Epidermal melanocyte (primary cell): ENCODE measurements around the gene LDLRAD3.

ENCODE experiments used
- DNase-seq: peaks from one replicate; pipeline ENCODE4 v3.0.0; 2011; ENCODE audit warnings: low spot score; ENCODE audit not compliant: insufficient read length

The LDLRAD3 gene

DNA sequence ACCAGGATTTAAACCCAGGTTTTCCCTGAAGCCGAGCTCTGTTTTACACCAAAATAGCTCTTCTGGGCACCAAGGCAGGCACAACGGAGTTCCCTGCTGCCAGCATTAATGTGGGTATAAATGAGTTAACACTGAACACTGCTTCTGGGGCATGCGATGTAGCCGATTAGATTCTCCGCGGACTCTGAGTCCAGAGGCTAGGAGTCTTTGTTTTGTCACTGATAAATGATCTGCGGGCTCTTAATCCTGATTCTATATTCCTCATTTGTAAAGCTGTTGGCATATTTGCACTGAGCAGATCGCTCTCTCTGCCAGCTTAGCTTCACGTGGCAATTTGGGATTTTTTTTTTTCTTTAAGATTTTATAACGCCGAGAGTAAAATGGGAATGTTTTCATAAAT lies 16.8 kb upstream of the LDLRAD3 start:
- DNase-seq: no peak

DNA sequence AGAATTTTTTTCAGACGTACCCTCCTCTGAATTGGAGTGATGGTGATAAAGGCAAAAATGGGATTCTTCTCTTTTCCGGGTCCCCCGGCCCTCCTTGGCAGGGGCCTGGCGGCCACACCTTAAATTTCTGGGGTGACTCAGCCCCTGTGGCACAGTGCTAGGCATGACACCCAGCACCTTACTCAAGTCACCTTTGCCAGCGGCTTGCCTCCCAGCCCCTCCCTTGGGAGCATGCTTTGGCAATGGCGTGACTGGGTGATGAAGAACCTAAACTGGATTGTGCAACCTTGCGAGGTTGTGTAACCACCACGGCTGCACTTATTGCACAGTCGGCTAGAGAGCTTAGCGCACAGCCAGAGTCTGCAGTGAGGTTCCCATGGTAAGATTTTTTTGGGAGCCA lies 16.2 kb upstream of the LDLRAD3 start:
- no peak for DNase-seq

DNA sequence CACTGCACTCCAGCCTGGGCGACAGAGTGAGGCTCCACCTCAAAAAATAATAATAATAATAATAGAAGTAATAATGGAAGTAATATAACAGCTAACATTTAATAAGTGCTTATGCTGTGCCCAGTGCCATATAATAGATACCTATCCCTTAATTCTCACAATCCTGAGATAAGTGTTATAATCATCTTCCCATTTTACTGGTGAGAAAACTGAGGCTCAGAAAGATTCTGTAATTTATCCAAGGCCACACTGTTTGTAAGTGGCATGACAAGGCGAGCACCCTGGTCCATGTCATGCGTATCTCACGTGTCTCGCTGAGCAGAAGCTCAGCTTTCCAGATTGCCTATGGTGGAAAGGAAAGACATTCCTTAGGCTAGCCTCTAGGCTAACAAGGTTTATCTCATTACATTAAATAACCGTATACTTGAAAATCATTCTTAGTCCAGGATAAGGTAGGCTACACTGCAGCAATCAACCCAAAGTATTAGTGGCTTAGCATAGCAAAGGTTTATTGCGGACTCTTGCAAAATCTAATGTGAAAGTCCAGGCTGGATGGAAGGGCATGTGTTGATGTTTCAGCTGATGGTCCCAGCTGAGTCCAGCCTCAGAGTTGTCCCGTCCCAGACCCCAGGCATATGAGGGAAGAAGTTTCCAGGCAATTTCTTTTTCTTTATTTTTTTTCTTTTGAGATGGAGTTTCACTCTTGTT lies 15.0 kb upstream of the LDLRAD3 start:
- DNase-seq: no peak

DNA sequence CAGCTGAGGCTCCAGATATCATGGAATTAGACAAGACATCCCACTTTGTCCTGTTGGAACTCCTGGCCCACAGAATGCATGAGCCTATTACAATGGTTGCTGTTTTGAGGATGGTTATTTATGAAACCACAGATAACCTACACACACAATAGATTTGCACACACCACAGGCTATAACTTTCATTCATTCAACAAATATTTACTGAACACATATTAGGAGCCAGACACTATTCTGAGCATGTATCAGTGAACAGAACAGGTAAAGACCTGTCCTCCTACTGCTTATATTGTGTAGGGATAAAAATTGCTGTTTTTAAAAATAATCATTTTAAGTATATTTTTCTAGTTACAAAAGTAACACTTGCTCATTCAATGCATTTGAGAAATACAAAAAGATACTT lies 13.4 kb upstream of the LDLRAD3 start:
- no peak for DNase-seq

DNA sequence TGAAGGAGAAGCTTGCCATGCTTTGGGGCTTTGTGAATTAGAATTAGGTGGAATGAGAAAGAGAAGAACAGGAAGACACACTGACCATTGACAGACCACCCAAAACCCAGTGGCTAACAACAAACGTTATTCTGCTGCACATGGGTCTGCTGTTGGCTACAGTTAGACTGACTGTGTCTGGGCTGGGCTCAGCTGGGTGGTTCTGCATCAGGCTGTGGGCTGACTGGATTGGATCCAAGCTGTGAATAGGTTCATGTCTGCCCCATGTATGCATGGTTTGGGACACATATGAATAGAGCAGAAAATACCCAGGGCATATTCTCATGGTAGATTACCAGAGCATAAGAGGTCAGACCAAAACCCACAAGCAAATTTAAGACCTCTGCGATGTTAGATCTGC lies 11.7 kb upstream of the LDLRAD3 start:
- DNase-seq: no peak

DNA sequence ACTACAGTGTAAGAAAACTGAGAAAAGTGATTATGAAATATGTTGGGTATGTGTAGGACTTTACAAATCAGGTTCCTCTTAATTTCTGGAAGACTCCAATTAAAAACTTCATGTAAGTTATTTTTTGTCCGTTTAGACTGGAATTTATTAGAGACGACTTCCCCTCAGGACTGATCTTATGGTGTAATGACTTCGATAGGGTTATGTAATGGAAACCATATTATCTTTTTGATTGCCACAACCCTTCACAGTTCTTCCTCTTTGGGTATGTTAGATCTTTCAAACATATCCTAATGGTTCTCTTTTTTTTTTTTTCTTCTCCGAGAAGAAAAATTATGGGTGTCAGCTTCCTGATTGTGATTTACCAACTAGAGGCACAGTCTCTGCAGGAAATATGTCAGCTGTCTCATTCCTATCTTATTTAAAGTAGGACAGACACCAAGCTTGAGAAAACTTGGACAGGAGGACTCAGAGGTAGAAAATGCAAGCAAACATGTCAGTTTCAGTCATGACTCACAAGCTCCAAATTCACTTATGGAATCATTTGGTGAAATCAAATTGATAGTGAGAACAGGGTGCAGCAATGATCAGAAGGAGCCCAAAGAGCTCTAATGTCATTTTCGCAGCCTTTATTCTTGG lies 11.1 kb upstream of the LDLRAD3 start:
- no peak for DNase-seq

DNA sequence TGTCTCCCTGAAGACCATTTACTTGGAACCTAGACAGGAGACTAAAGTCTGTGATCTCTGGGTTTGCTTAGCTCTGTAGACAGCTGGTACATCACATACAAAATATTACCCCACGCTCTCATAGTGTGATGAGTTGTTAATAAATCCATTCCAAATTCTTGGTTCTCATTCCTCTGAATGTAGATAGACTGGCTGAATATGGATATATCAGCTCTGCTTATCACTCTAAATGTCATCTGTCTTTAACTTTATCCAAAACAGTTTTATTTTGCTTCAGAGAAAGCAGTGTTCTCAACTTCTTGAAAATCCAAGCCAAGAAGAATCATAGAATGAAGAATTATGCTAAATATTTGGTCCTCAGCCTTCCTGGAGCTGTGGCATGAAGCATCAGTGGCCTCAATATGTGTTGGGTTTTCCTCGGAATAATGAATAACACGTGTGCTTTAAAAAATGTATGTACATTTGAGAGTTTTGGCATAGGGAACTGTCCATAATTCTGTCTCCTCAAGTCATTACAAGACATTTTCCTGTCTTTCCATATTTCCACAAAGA lies 10.5 kb upstream of the LDLRAD3 start:
- DNase-seq: no peak

DNA sequence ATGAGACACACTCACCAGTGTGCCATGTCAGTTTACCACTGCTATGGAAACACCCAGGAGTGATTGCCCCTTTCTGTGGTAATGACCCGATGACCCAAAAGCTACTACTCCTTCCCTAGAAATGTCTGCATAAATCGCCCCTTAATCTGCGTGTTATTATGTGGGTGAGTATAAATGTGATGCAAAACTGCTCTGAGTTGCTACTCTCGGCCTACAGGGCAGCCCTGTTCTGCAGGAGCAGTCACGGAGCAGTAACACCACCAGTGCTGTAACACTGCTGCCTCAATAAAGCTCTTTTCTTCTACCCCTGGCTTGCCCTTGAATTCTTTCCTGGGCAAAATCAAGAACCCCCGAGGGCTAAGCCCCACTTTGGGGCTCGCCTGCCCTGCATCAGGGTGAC lies 9.6 kb upstream of the LDLRAD3 start:
- no peak for DNase-seq

DNA sequence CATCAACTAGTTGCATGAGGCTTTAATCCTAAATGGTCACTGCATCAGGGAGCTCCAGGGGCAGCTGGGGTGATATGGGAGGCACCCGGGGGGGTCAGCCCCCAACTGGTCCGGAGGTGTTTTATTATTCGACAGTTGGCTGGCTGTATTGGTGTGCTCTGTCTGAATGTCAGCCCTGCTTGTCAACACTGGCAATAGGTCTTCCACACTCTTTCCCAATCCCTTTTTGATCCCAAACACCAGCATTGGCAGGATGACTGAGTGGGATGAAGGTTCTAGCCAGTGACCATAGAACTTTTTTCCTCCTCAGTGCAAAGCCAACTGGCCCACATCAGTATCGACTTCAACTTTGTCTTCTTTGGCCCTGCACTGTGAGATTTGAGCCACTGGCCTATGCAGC lies 8.9 kb upstream of the LDLRAD3 start:
- no peak for DNase-seq

DNA sequence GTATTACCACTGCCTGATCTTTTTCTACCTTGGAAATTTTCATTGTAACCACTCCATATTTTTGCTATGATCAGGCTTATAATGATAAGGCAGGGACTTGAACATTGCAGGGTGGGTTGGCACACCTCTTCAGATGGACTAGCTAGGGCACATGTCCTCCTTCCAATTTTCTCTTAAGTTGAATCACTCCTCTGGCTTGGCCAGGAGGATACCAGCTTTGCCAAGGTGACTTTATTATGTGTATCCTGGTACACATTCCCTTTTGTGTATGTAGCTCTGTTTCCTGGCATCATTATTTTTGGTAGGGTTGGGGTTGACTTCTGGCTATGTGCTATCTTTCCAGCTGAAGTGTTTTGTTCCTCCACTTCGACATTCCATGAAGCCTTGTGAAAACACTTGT lies 8.5 kb upstream of the LDLRAD3 start:
- no peak for DNase-seq

DNA sequence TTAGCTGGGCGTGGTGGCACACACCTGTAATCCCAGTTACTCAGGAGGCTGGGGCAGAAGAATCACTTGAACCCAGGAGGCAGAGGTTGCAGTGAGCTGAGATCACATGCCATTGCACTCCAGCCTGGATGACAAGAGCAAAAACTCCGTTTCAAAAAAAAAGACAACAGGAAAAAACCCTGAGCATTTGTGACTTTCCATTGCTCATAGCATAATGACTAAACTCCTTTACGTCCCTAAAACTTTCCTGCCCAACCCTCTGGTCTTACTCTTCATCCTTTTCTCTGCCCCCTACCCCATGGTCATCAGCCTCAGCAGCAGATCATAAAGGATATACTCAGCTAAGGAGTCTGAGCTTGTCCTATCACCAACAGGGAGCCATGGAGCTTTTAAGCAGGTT lies 6.8 kb upstream of the LDLRAD3 start:
- DNase-seq: no peak

DNA sequence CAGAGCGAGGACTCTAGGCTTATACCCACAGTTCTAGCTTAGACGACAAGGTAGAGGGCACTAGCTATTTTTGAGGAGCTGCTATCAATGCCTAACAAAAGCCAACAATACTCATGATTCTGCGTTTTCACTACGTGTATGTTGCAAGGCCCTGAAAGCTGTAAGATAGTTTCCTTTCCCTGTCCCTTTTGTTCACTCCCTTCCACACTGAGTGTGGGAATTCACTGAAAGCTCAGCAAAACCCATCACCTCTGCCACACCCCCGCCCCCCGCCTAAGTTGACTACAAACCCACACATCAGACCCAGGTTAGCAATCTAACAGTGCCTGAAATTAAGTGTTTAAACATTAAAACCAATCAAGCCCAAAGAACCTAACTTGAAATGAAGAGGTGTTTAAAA lies 6.2 kb upstream of the LDLRAD3 start:
- DNase-seq: no peak

DNA sequence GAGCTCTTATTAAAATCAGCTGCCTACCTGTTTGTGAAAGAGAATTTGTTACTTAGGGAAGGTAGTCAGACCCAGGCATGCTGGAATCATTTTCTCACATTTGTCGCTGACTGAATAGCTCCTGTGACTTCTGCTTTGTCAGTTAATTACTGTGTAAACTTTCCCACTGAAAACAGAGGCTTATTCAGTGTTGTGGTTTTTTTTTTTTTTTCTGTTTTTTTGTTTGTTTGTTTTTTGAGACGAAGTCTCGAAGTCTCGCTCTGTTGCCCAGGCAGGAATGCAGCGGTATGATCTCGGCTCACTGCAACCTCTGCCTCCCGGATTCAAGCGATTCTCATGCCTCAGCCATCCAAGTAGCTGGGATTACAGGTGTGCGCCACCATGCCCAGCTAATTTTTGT lies 5.6 kb upstream of the LDLRAD3 start:
- DNase-seq: no peak

DNA sequence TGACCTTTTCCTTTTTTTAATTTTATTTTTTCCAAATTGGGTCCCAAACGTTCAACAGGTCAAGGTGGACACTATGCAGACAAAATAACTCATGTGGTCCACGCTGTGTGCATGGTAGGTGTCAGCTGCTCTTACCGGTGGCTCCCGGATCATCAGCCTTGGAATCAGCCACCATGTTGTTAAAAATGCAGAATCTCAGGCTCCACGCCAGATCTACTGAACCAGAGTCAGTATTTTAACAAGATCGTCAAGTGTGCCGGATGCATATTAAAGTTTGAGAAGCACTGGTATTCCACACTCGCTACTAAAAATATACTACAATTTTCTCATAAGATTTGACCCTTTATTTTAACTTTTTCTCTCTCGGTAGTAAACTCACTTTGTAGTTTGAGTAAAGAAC lies 553 bp upstream of the LDLRAD3 start:
- no peak for DNase-seq

DNA sequence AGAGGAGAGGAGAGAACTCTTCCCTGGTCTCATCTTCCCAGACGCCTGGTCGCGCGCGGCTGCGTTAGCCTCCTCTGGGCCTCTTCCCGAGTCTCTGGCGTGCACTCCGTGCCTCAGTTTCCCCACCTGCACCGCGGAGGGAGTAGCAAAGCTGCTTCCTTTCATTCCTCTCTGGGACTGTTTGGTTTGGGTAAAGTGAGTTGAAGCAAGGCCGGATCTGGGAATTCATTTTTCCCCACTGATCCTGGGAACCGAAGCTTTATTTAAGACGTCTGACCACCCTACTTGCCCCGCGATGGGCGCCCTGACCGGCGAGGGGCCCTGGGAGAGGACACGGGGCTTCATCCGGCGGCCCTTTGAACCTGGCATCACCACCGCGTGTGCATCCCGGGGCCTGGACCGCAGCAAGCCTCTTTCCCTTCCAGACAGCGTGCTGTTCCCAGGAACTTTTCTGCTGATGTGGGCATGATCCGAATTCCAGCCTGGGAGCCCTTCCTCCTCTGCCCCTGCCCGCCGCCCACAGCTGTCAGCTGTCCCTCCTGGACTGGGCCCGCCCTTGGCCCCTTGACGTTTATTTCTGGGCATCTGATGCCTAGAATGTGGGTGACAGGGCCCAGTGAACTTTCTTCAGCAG lies 758 bp downstream of the LDLRAD3 start:
- no peak for DNase-seq

DNA sequence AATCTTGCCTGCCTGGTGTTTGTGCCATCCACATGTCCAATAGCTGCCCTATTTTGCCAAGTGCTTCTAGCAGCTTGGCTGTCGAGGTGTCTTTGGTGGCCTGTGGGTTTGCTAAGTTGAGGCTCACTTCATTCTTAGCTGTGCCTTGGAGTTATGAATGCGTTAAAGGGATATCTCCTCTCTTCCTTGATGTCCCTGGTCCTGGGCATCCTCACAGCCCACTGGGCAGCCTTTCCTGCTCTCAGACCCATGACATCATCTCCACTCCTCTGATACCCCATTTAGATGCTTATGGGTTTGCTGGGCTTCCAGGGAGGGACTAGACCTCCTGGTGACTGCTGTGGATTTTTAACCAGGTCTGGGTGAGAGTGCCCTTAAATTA lies 1.3 kb downstream of the LDLRAD3 start:
- no peak for DNase-seq

DNA sequence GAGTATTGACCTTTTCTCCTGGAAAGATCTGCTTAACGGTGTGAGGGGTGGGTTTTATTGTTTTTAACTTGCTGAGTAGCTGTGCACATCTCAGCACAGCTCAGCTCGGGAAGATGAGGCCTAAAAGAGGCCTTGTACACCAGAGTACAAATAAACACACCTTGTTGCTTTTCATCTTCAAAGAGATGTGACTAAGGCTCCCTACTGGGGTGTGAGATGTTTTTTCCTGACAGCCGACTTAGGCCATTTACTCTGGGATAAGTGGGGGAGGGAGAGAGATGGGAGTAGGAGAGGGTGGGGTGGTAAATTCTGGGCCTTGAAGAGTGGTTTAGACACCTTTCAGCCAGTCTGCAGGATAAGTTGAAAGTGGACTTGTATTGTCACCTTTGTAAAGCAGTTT lies 2.9 kb downstream of the LDLRAD3 start:
- no peak for DNase-seq

DNA sequence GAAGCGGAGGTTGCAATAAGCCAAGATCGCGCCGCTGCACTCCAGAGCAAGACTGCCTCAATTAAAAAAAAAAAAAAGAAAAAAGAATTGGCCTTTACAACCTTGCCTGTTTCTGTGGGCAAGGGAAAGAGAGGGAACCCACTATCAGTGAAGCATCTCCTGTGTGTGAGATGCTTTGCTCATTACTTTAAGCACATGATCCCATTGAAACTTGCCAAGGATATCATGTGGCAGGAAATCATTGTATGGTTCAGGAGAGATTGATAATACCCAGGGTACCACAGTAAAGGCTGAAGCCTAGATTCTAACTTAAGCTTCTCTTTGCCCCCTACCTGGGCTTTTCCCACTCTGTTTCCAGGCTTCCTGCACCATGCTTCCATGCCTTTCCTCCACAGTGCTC lies 3.6 kb downstream of the LDLRAD3 start:
- no peak for DNase-seq

DNA sequence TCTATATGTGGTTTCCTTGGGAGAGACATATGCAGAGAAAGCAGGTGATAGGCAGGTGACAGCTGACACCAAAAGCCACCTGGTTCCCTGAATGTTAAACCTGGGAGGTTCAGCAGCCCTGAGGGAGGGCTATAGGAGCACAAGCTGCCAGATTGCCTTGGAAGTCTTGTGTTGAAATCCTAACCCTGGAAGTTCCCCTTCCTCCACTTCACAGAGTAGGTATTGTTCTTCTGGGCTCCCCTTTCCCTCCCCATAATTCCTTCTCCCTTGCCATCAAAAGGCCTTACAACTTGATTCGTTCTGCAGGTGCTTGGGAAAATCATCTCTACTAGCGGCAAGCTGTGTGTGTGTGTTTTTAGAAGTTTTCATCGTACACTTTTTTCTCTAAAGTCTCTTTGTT lies 5.4 kb downstream of the LDLRAD3 start:
- DNase-seq: no peak

DNA sequence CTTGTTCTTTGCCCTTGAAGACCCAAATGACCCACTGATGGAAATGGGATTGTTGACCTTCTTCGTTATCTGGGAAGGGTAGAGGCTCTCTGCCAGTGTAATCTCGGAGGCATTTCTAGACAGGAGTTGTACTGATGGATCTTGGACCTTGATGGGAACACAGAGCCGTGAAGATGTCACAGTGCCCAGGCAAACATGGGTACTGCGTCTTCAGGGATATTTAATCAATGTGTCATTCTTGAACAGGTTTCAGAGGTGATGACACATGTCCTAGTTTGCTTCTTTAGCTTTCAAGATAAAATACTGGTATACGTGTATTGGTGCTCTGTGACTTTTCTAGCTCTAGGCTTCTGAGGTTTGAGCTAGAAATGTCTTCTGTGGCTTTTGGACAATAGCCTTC lies 6.2 kb downstream of the LDLRAD3 start:
- no peak for DNase-seq

DNA sequence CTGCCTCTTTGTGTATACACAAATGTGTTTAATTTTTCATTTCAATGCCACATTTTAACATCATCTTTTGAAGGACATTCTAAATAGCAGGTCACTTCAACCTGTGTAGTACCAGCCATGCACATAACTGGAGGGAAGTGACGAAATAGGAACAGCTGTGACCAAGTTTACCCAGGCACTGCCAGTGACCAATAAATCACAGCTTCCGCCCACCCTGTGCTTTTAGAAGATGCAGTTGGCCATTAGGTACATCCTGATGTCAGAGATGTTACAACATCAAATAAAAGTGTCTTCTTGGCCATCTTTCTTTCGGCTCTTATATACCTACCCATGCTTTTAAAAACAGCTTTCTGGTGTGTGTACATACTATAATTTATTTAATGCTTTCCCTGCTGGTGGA lies 7.8 kb downstream of the LDLRAD3 start:
- DNase-seq: no peak

DNA sequence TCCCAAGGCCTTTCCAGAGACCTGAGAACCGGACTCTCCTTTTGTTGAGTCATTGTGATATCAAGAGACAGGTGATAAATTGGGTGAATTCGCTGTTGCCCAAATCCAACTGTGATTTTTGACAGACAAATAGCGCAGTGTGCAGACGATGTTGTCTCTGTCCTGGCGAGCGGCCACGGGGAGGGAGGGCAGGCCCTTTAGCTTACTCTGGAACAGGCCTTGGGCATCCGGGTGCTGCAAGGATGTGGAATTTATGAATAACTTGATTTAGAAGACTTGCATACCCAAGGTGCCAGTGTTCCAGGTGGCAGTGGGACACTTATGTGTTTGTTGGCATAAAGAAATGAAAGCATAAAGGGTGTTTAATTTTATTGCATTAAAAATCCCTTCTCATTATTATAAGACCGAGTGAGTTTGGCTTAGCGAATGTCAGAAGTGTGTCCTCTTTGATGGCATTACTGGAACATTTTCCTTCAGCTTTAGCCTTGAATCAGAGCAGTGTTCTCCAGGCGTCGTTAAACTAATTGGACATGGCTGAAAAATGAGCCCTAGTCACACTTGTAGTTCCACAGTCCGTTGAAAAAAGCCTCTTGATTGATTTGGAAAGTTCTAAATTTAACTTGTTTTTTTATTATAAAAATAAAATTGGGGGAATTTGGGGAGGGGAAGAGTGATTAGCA lies 9.4 kb downstream of the LDLRAD3 start:
- peak; percentile 41 for DNase-seq
